ENCODE measurements around the gene SPACA6. TPM values are rescaled to one million over a fixed set of nuclear protein-coding genes. Genes with fewer than 3 reads are reported as not detected.

Gene SPACA6
- total RNA-seq, 1 experiment from 2014 or later = 49.8 TPM

DNA sequence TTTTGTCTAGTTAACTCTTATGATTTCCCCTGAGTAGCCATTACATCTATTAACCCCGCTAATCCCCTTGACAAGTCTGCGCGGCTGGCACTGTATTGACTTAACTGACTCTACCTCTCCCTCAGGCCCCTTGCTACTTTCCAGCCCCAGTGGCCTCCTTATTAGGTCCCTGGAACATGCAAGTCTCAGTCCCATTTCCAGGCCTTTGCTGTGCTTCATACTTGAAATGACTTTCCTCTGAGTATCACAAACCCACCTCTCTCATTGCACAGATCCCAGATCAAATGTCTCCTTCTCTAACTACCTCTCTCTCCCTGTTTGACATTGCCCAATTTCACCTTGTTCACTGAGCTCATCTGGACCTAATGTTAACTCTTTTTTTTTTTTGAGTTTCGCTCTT is 13.2 kb downstream of the SPACA6 start:
- Histone ChIP-seq H3K27me3 (ENCODE audit: low read length) (no peaks in the 10 kb centered on the region), H3K4me3 (ENCODE audit: low read length) (no peak overlapping the region), H3K4me1 (ENCODE audit: low read length) (peaks cover 43% of the 10 kb centered on the region), H3K27ac (ENCODE audit: low read length) (peak overlapping the region; percentile 92), H3K9me3 (ENCODE audit: low read length) (no peaks in the 10 kb centered on the region), H3K4me2 (ENCODE audit: low read depth, low read length, poor library complexity, severe bottlenecking) (no peak overlapping the region), H2AFZ (ENCODE audit: low read length) (no peak overlapping the region), H3K36me3 (ENCODE audit: insufficient read depth, low read length) (peaks cover 15% of the 10 kb centered on the region), H3K9me2 (replicated peaks; ENCODE audit: insufficient read depth, low read length) (no peaks in the 10 kb centered on the region), H3K79me2 (ENCODE audit: low read length) (peaks cover 16% of the 10 kb centered on the region), H4K20me1 (ENCODE audit: insufficient read depth, low read depth, low read length) (no peaks in the 10 kb centered on the region; the same call in 1 of the 2 replicates), H3K9ac (ENCODE audit: low read length) (no peak overlapping the region)
- DNase-seq = no peak

DNA sequence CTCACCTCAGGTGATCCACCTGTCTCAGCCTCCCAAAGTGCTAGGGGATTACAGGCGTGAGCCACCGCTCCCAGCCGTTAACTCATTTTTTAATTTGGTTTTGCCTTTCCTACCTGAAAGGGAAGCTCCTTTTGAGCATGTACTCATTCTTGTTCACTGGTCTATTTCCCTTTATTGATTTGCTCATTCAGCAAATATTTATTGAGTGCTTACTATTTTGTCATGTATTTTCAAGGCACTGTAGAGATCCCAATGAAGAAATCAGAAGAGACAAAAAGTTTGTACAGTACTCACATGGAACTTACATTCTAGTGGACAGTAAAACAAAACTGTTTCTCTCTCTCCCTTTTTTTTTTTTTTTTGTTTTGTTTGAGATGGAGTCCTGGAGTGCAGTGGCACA is 13.8 kb downstream of the SPACA6 start:
- Histone ChIP-seq H3K36me3 (ENCODE audit: insufficient read depth, low read length) (peaks cover 15% of the 10 kb centered on the region), H3K27ac (ENCODE audit: low read length) (no peak overlapping the region), H2AFZ (ENCODE audit: low read length) (no peak overlapping the region), H3K4me2 (ENCODE audit: low read depth, low read length, poor library complexity, severe bottlenecking) (no peak overlapping the region), H3K79me2 (ENCODE audit: low read length) (peaks cover 16% of the 10 kb centered on the region), H3K9ac (ENCODE audit: low read length) (no peak overlapping the region), H3K9me2 (replicated peaks; ENCODE audit: insufficient read depth, low read length) (no peaks in the 10 kb centered on the region), H3K4me1 (ENCODE audit: low read length) (peaks cover 49% of the 10 kb centered on the region), H4K20me1 (ENCODE audit: insufficient read depth, low read depth, low read length) (no peaks in the 10 kb centered on the region; the same call in 1 of the 2 replicates), H3K27me3 (ENCODE audit: low read length) (no peaks in the 10 kb centered on the region), H3K4me3 (ENCODE audit: low read length) (no peak overlapping the region), H3K9me3 (ENCODE audit: low read length) (no peaks in the 10 kb centered on the region)
- no peak for DNase-seq

DNA sequence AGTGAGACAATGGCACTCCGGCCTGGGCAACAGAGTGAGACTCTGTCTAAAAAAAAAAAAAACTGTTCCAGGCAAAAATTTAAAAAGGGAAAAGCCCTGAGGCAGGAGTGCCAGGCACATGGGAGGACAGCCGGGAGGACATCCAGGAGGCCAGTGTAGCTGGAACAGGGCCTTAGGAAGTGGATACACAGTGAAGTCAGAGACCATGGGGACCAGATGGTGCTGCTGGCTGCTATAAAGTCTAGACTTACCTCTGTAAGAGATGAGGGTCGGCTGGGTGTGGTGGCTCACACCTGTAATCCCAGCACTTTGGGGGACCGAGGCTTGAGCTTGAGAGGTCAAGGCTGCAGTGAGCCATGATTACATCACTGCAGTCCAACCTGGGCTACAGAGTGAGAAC is 15.7 kb downstream of the SPACA6 start:
- Histone ChIP-seq H3K4me3 (ENCODE audit: low read length) (no peak overlapping the region), H3K27ac (ENCODE audit: low read length) (peak overlapping the region; percentile 92), H3K9me3 (ENCODE audit: low read length) (no peaks in the 10 kb centered on the region), H3K27me3 (ENCODE audit: low read length) (no peaks in the 10 kb centered on the region), H3K36me3 (ENCODE audit: insufficient read depth, low read length) (peaks cover 15% of the 10 kb centered on the region), H3K4me1 (ENCODE audit: low read length) (peaks cover 56% of the 10 kb centered on the region), H3K9ac (ENCODE audit: low read length) (no peak overlapping the region), H3K79me2 (ENCODE audit: low read length) (peaks cover 16% of the 10 kb centered on the region), H2AFZ (ENCODE audit: low read length) (no peak overlapping the region), H3K4me2 (ENCODE audit: low read depth, low read length, poor library complexity, severe bottlenecking) (no peak overlapping the region), H4K20me1 (ENCODE audit: insufficient read depth, low read depth, low read length) (no peaks in the 10 kb centered on the region; the same call in 1 of the 2 replicates), H3K9me2 (replicated peaks; ENCODE audit: insufficient read depth, low read length) (no peaks in the 10 kb centered on the region)
- peak; percentile 50 for DNase-seq

DNA sequence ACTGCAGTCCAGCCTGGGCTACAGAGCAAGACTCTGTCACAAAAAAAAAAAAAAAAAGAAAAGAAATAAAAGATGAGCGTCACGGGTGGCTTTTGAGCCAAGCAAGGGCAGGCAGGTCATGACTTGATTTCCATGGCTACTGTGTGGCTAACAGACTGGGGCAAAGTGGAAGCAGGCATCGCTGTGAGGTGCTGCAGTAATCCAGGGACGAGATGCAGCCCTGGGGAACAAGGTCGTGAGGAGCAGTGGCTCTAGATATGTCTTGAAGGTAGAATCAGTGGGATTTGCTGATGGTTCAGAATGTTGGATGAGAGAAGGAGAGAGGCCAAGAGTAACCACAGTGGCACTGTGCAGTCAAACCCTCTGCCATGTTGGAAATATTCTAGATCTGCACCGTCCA is 16.4 kb downstream of the SPACA6 start:
- Histone ChIP-seq H3K4me3 (ENCODE audit: low read length) (no peak overlapping the region), H3K27me3 (ENCODE audit: low read length) (no peaks in the 10 kb centered on the region), H2AFZ (ENCODE audit: low read length) (no peak overlapping the region), H3K36me3 (ENCODE audit: insufficient read depth, low read length) (peaks cover 15% of the 10 kb centered on the region), H3K9me2 (replicated peaks; ENCODE audit: insufficient read depth, low read length) (no peaks in the 10 kb centered on the region), H3K79me2 (ENCODE audit: low read length) (peaks cover 12% of the 10 kb centered on the region), H3K9me3 (ENCODE audit: low read length) (no peaks in the 10 kb centered on the region), H3K9ac (ENCODE audit: low read length) (no peak overlapping the region), H3K27ac (ENCODE audit: low read length) (peak overlapping the region; percentile 92), H3K4me2 (ENCODE audit: low read depth, low read length, poor library complexity, severe bottlenecking) (no peak overlapping the region), H4K20me1 (ENCODE audit: insufficient read depth, low read depth, low read length) (no peaks in the 10 kb centered on the region; the same call in 1 of the 2 replicates), H3K4me1 (ENCODE audit: low read length) (peaks cover 57% of the 10 kb centered on the region)
- peak; percentile 51 for DNase-seq

DNA sequence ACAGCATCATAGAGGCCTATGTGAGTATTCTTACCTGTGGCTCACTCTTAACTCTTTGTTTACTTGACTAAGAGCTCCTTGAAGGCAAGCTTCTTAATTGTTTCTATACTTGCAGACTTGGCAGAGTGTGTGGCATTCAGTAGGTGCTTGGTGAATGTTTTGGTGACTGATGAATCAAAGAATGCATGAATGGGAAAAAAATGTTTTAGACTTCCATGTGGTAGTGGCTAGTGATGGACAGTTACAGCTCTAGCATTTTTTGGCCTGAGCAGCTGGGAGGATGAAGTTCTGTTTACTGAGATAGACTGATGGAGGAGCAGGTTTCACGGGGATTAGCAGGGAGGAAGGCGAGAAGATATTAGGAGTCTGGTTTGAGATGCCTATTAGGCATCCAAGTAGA is 17.0 kb downstream of the SPACA6 start:
- H3K9me2 ChIP-seq (replicated peaks; ENCODE audit: insufficient read depth, low read length) = no peaks in the 10 kb centered on the region
- H3K4me1 ChIP-seq (ENCODE audit: low read length) = peaks cover 57% of the 10 kb centered on the region
- no peaks in the 10 kb centered on the region; the same call in 1 of the 2 replicates for H4K20me1 ChIP-seq (ENCODE audit: insufficient read depth, low read depth, low read length)
- peak overlapping the region; percentile 92 for H3K27ac ChIP-seq (ENCODE audit: low read length)
- peaks cover 12% of the 10 kb centered on the region for H3K36me3 ChIP-seq (ENCODE audit: insufficient read depth, low read length)
- H3K4me2 ChIP-seq (ENCODE audit: low read depth, low read length, poor library complexity, severe bottlenecking) = peak overlapping the region; percentile 46
- no peak overlapping the region for H2AFZ ChIP-seq (ENCODE audit: low read length)
- DNase-seq = peak; percentile 55
- H3K79me2 ChIP-seq (ENCODE audit: low read length) = peaks cover 6% of the 10 kb centered on the region
- H3K9ac ChIP-seq (ENCODE audit: low read length) = no peak overlapping the region; the same call in 1 of the 2 replicates
- H3K9me3 ChIP-seq (ENCODE audit: low read length) = no peaks in the 10 kb centered on the region
- no peaks in the 10 kb centered on the region for H3K27me3 ChIP-seq (ENCODE audit: low read length)
- no peak overlapping the region for H3K4me3 ChIP-seq (ENCODE audit: low read length)

DNA sequence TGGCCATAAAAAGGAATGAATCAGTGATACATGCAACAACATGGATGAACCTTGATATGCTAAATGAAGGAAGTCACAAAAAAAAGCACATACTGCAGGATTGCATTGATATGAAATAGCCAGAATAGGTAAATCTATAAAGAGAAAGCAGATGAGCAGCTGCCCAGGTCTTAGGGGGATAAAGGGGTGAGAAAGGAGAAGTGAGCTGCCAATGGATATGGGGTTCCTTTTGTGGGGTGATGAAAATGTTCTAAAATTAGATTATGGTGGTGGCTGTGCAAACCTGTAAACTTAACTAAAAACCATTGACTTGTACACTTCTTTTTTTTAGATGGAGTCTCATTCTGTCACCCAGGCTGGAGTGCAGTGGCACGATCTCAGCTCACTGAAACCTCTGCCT is 18.6 kb downstream of the SPACA6 start:
- Histone ChIP-seq H2AFZ (ENCODE audit: low read length) (no peak overlapping the region), H3K36me3 (ENCODE audit: insufficient read depth, low read length) (peaks cover 3% of the 10 kb centered on the region; the same call in 1 of the 2 replicates), H3K4me2 (ENCODE audit: low read depth, low read length, poor library complexity, severe bottlenecking) (peak overlapping the region; percentile 46), H3K4me1 (ENCODE audit: low read length) (peaks cover 48% of the 10 kb centered on the region), H3K9me2 (replicated peaks; ENCODE audit: insufficient read depth, low read length) (no peaks in the 10 kb centered on the region), H3K27ac (ENCODE audit: low read length) (peak overlapping the region; percentile 92), H3K9me3 (ENCODE audit: low read length) (no peaks in the 10 kb centered on the region), H3K79me2 (ENCODE audit: low read length) (no peaks in the 10 kb centered on the region), H3K9ac (ENCODE audit: low read length) (peak overlapping the region; percentile 6; the same call in 1 of the 2 replicates), H3K27me3 (ENCODE audit: low read length) (no peaks in the 10 kb centered on the region), H4K20me1 (ENCODE audit: insufficient read depth, low read depth, low read length) (no peaks in the 10 kb centered on the region), H3K4me3 (ENCODE audit: low read length) (peak overlapping the region; percentile 9; the same call in 1 of the 2 replicates)
- DNase-seq = peak; percentile 79

DNA sequence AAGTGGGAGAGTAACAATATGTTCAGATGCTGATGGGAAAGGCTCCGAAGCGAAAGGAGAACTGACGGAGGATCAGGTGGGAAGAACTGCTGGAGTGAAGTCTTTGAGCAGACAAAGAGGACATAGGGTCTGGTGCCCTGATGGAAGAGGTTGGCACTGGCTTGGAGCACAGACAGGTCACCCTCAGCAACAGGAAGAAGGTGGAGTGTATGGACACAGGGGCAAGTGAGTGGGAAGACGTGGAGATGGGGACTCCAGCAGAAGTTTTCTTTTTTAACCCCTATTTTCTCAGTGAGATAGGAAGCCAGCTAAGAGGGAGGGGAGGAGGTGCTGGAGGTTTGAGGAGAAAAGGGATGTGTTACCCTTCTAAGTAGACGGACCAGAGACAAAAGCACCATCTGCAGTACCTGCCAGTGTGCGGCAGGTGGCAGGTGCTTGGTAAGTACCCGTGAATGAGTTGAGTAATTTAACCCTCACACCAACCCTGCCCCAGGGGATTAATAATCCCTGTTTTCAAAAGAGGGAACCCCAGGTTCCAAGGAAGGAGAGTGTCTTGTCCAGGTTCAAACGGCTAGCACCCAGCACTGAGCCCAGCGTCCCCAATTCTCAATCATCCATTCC is 19.4 kb downstream of the SPACA6 start:
- Histone ChIP-seq H3K79me2 (ENCODE audit: low read length) (no peaks in the 10 kb centered on the region), H3K4me1 (ENCODE audit: low read length) (peaks cover 48% of the 10 kb centered on the region), H3K4me2 (ENCODE audit: low read depth, low read length, poor library complexity, severe bottlenecking) (peak overlapping the region; percentile 46), H2AFZ (ENCODE audit: low read length) (no peak overlapping the region), H3K27me3 (ENCODE audit: low read length) (no peaks in the 10 kb centered on the region), H3K4me3 (ENCODE audit: low read length) (peak overlapping the region; percentile 2; the same call in 1 of the 2 replicates), H3K27ac (ENCODE audit: low read length) (peak overlapping the region; percentile 92), H4K20me1 (ENCODE audit: insufficient read depth, low read depth, low read length) (no peaks in the 10 kb centered on the region), H3K9me2 (replicated peaks; ENCODE audit: insufficient read depth, low read length) (no peaks in the 10 kb centered on the region), H3K36me3 (ENCODE audit: insufficient read depth, low read length) (no peaks in the 10 kb centered on the region), H3K9me3 (ENCODE audit: low read length) (no peaks in the 10 kb centered on the region), H3K9ac (ENCODE audit: low read length) (peak overlapping the region; percentile 31)
- DNase-seq = peak; percentile 92

DNA sequence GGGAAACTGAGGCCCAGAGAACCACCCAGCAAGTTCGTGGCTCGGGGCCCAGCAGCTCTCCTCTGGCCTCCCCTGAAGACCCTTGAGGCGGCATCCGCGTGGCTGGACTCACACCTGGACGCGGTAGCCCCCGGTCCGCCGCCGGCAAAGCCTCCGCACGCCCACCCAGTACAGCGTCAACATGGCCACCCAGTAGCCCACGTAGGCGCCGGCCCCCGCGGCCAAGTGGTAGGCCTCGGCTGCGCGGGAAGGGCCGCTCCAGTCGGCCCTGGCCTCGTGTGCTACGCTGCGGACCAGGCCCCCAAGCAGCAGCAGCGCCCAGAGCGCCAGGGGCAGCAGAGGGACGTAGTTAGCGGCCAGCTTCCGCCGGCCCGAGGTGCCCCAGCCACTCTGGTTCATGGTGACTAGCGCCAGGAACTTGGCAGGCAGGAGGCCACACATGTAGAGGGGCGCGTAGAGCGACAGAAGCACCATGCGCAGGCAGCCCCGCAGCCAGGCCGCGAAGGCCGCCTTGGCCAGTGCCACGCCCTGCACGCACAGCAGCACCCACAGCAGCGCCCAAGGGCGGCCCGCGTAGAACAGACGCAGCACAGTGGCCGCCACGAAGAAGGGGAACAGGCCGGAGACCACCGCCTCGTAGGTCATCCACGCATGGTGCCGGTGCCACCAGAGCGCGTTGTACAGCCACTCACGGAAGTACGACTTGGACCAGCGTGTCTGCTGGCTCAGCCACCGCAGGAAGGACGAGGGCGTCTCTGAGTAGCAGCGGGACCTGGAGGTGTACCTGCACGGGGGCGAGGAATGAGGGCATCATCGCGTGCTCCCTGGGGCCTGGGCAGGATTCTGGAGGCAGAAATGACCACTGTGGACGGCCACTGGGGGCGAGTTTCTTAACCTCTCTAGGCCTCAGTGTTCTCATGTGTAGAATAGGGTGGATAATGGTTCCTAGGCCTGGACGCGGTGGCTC is 20.5 kb downstream of the SPACA6 start:
- no peaks in the 10 kb centered on the region for H3K79me2 ChIP-seq (ENCODE audit: low read length)
- H3K9ac ChIP-seq (ENCODE audit: low read length) = no peak overlapping the region
- peaks cover 48% of the 10 kb centered on the region for H3K4me1 ChIP-seq (ENCODE audit: low read length)
- H3K9me2 ChIP-seq (replicated peaks; ENCODE audit: insufficient read depth, low read length) = no peaks in the 10 kb centered on the region
- H3K36me3 ChIP-seq (ENCODE audit: insufficient read depth, low read length) = no peaks in the 10 kb centered on the region
- H3K27me3 ChIP-seq (ENCODE audit: low read length) = no peaks in the 10 kb centered on the region
- H3K4me3 ChIP-seq (ENCODE audit: low read length) = no peak overlapping the region
- H4K20me1 ChIP-seq (ENCODE audit: insufficient read depth, low read depth, low read length) = no peaks in the 10 kb centered on the region
- no peak overlapping the region for H3K4me2 ChIP-seq (ENCODE audit: low read depth, low read length, poor library complexity, severe bottlenecking)
- H2AFZ ChIP-seq (ENCODE audit: low read length) = no peak overlapping the region
- H3K27ac ChIP-seq (ENCODE audit: low read length) = no peak overlapping the region
- no peaks in the 10 kb centered on the region for H3K9me3 ChIP-seq (ENCODE audit: low read length)
- DNase-seq = no peak

Measured in Karpas-422 (cell line).